Osteoblast (primary cell): ENCODE measurements around the gene GPR132. TPM values are rescaled to one million over a fixed set of nuclear protein-coding genes. Genes with fewer than 3 reads are reported as not detected.
"Not testable (repeated sequence)": the region's sequence is repeated elsewhere in the genome, so short reads cannot be mapped to it uniquely, and the experiment has no call there.

ENCODE experiments used
- DNase-seq: peaks from one replicate; pipeline ENCODE4 v3.0.0; 2011; ENCODE audit warnings: low spot score, mixed read lengths; ENCODE audit not compliant: insufficient read length; ENCODE audit errors: missing footprints
- H2AFZ ChIP-seq: 2 replicates; pipeline ENCODE4 v1.6.0; 2011; ENCODE audit warnings: mild to moderate bottlenecking, low read length
- H3K27ac ChIP-seq: 2 replicates; pipeline ENCODE4 v1.5.1; 2011; ENCODE audit warnings: mild to moderate bottlenecking, low read depth, low read length, moderate library complexity
- H3K27me3 ChIP-seq: 2 replicates; pipeline ENCODE4 v1.6.0; 2012; ENCODE audit warnings: mild to moderate bottlenecking, control low read depth, inconsistent platforms, low read length, moderate library complexity; ENCODE audit not compliant: insufficient read depth
- H3K36me3 ChIP-seq: 2 replicates; pipeline ENCODE4 v1.5.1; 2011; ENCODE audit warnings: mild to moderate bottlenecking, low read length, control low read depth, moderate library complexity; ENCODE audit not compliant: insufficient read depth
- H3K4me1 ChIP-seq: 2 replicates; pipeline ENCODE4 v1.5.1; 2011; ENCODE audit warnings: mild to moderate bottlenecking, low read length, control low read depth, moderate library complexity; ENCODE audit not compliant: insufficient read depth
- H3K4me2 ChIP-seq: 2 replicates; pipeline ENCODE4 v1.6.0; 2011; ENCODE audit warnings: mild to moderate bottlenecking, low read length; ENCODE audit not compliant: insufficient read depth
- H3K4me3 ChIP-seq: fragments of 200-600 bp; sonication (generic); 3 replicates; pipeline ENCODE4 v1.5.1; 2012; ENCODE audit warnings: mild to moderate bottlenecking, low read length, inconsistent platforms; ENCODE audit not compliant: insufficient read depth
- H3K79me2 ChIP-seq: 2 replicates; pipeline ENCODE4 v1.6.0; 2012; ENCODE audit warnings: mild to moderate bottlenecking, low read length, control low read depth, inconsistent platforms; ENCODE audit not compliant: insufficient read depth
- H3K9me3 ChIP-seq: 2 replicates; pipeline ENCODE4 v1.5.1; 2011; ENCODE audit warnings: low read depth, low read length, control low read depth
- H4K20me1 ChIP-seq: 2 replicates; pipeline ENCODE4 v1.6.0; 2012; ENCODE audit warnings: mild to moderate bottlenecking, low read length, control low read depth; ENCODE audit not compliant: insufficient read depth
- CTCF ChIP-seq: IDR thresholded peaks from 2 replicates; pipeline ENCODE4 v1.5.1; 2011; ENCODE audit warnings: mild to moderate bottlenecking, low read depth, low read length, moderate library complexity; ENCODE audit errors: extremely low read depth
- total RNA-seq: library from RNA; depleted of rRNA; stranded (reverse); fragments of >200 nt; gene quantifications from 2 replicates; pipeline ENCODE4 v1.2.3, GENCODE V29; 2012

Gene GPR132
- total RNA-seq, 1 donor: under 0.01 TPM

- no peak for TF ChIP-seq CTCF
- H3K79me2 ChIP-seq: no peaks in the 10 kb centered on the region
- peak; percentile 61 for DNase-seq
- H3K27me3 ChIP-seq: no peaks in the 10 kb centered on the region
- peaks cover 13% of the 10 kb centered on the region for H3K4me1 ChIP-seq
- H3K4me3 ChIP-seq: no peak overlapping the region
- no peaks in the 10 kb centered on the region for H3K36me3 ChIP-seq
- peaks cover 21% of the 10 kb centered on the region for H4K20me1 ChIP-seq
- no peak overlapping the region for H3K27ac ChIP-seq
- H3K4me2 ChIP-seq: no peak overlapping the region
- H2AFZ ChIP-seq: no peak overlapping the region
- no peaks in the 10 kb centered on the region for H3K9me3 ChIP-seq
Measured at GRCh38 chr14:105083926-105084685, 18.9 kb upstream of the GPR132 start.

- no peak for TF ChIP-seq CTCF
Measured at GRCh38 chr14:105082703-105083102, 17.5 kb upstream of the GPR132 start.

GRCh38 chr14:105081473-105081872 lies 16.2 kb upstream of the GPR132 start:
- not testable (repeated sequence) for H3K9me3 ChIP-seq, H3K36me3 ChIP-seq, H3K79me2 ChIP-seq, H3K27ac ChIP-seq, H2AFZ ChIP-seq, H3K4me2 ChIP-seq, H3K27me3 ChIP-seq, H3K4me1 ChIP-seq, DNase-seq, H3K4me3 ChIP-seq
- peaks cover 24% of the 10 kb centered on the region for H4K20me1 ChIP-seq

More at GRCh38 chr14:105082703-105083102, 17.5 kb upstream of the GPR132 start:
- Histone ChIP-seq H3K27ac (no peak overlapping the region), H3K27me3 (no peaks in the 10 kb centered on the region), H2AFZ (no peak overlapping the region), H3K36me3 (no peaks in the 10 kb centered on the region), H3K4me3 (no peak overlapping the region), H4K20me1 (peaks cover 22% of the 10 kb centered on the region), H3K79me2 (no peaks in the 10 kb centered on the region), H3K4me2 (no peak overlapping the region), H3K4me1 (peaks cover 4% of the 10 kb centered on the region), H3K9me3 (no peaks in the 10 kb centered on the region)
- DNase-seq: no peak

- TF ChIP-seq CTCF: no peak
- Histone ChIP-seq H3K4me2 (no peak overlapping the region), H3K36me3 (no peaks in the 10 kb centered on the region)
Measured at GRCh38 chr14:105080161-105080560, 14.9 kb upstream of the GPR132 start.

More at GRCh38 chr14:105080161-105080560, 14.9 kb upstream of the GPR132 start:
- Histone ChIP-seq H3K27me3 (peaks cover 6% of the 10 kb centered on the region), H4K20me1 (peaks cover 14% of the 10 kb centered on the region), H3K27ac (no peak overlapping the region), H3K4me3 (no peak overlapping the region), H3K4me1 (no peaks in the 10 kb centered on the region), H3K9me3 (no peaks in the 10 kb centered on the region), H3K79me2 (no peaks in the 10 kb centered on the region), H2AFZ (no peak overlapping the region)
- DNase-seq: peak; percentile 29
